Caco-2 (cell line): ENCODE data around the gene SSRP1. TPM values are rescaled to one million over a fixed set of nuclear protein-coding genes. Genes with fewer than 3 reads are reported as not detected.

Source experiments
- BruUV-seq: library from RNA; stranded (reverse); fragments of 400-500 nt; replicated peaks from 2 replicates; lab custom pipeline; 2021; lab: Mats Ljungman, UMichigan
- CTCF ChIA-PET: fragments of 300-600 bp; sonication (Branson Sonifier 250); formaldehyde crosslinking; loops from one replicate; lab custom pipeline; 2022; ENCODE audit warnings: antibody characterized with exemption; lab: Charles Lee
- POLR2A ChIA-PET: fragments of 300-600 bp; sonication (Branson Sonifier 250); formaldehyde crosslinking; loops from one replicate; lab custom pipeline; 2022; ENCODE audit warnings: antibody characterized with exemption; lab: Charles Lee
- DNase-seq, 2 experiments: peaks; one replicate each; pipeline versions ENCODE4 v3.0.0 to v3.0.0-alpha.2; 2020 to 2022
- H3K27me3 ChIP-seq: replicated peaks from 2 replicates; pipeline ENCODE4 v1.6.0; 2011; ENCODE audit warnings: low read length; ENCODE audit not compliant: control insufficient read depth, insufficient read depth
- H3K36me3 ChIP-seq: 2 replicates; pipeline ENCODE4 v1.5.1; 2011; ENCODE audit warnings: low read length; ENCODE audit not compliant: control insufficient read depth, insufficient read depth
- H3K4me1 ChIP-seq: fragments of 250-450 bp; sonication (Bioruptor Pico); 2 replicates; pipeline ENCODE4 v1.5.1; 2020; ENCODE audit warnings: mild to moderate bottlenecking
- H3K4me3 ChIP-seq: 2 replicates; pipeline ENCODE4 v1.5.1; 2011; ENCODE audit warnings: low read depth, mild to moderate bottlenecking, control low read depth, low read length
- H3K9me3 ChIP-seq: fragments of 250-450 bp; sonication (Bioruptor Pico); 2 replicates; pipeline ENCODE4 v1.5.1; 2020; ENCODE audit warnings: mild to moderate bottlenecking, moderate library complexity
- H3K27ac Mint-ChIP-seq: one replicate; pipeline ENCODE4 v1.8.0; 2022; ENCODE audit warnings: mixed read lengths; ENCODE audit not compliant: unreplicated experiment
- H3K27me3 Mint-ChIP-seq: one replicate; pipeline ENCODE4 v1.8.0; 2022; ENCODE audit warnings: mixed read lengths; ENCODE audit not compliant: insufficient read depth, unreplicated experiment
- H3K36me3 Mint-ChIP-seq: one replicate; pipeline ENCODE4 v1.8.0; 2022; ENCODE audit warnings: mild to moderate bottlenecking, mixed read lengths; ENCODE audit not compliant: insufficient read depth, unreplicated experiment
- H3K4me1 Mint-ChIP-seq: one replicate; pipeline ENCODE4 v1.8.0; 2022; ENCODE audit warnings: low read depth, mixed read lengths; ENCODE audit not compliant: unreplicated experiment
- H3K4me3 Mint-ChIP-seq: one replicate; pipeline ENCODE4 v1.8.0; 2022; ENCODE audit warnings: mild to moderate bottlenecking, moderate library complexity, mixed read lengths; ENCODE audit not compliant: unreplicated experiment
- H3K9me3 Mint-ChIP-seq: one replicate; pipeline ENCODE4 v1.8.0; 2022; ENCODE audit warnings: mixed read lengths; ENCODE audit not compliant: unreplicated experiment
- intact Hi-C: fragments of 100-400 bp; cut with micrococcal nuclease; formaldehyde crosslinking; loops from one replicate; pipeline ENCODE4 v1.10.0; 2022; ENCODE audit not compliant: unreplicated experiment
- total RNA-seq: library from RNA; stranded (reverse); gene quantifications from 2 replicates; pipeline ENCODE4 v1.2.3, GENCODE V29; 2022
- TF ChIP-seq, protein P1 (sequence below), 2 experiments: fragments of 200-600 bp in 1 of 2; IDR thresholded peaks; 1 replicate in 1 of 2; 2 replicates in 1 of 2; pipeline versions ENCODE4 v1.5.1 to v1.8.0; 2011 to 2022; ENCODE audit warnings: antibody characterized with exemption in 1 of 2, control low read depth in 1 of 2, inconsistent platforms in 1 of 2, low read depth in 1 of 2, low read length in 1 of 2, mild to moderate bottlenecking in 1 of 2, moderate library complexity in 1 of 2; ENCODE audit not compliant: insufficient read depth in 1 of 2, severe bottlenecking in 1 of 2, unreplicated experiment in 1 of 2

SSRP1 gene
- total RNA-seq, 1 experiment from 2014 or later = 212 TPM

- BruUV-seq = no TSS peak
- TF ChIP-seq, protein P1, sequence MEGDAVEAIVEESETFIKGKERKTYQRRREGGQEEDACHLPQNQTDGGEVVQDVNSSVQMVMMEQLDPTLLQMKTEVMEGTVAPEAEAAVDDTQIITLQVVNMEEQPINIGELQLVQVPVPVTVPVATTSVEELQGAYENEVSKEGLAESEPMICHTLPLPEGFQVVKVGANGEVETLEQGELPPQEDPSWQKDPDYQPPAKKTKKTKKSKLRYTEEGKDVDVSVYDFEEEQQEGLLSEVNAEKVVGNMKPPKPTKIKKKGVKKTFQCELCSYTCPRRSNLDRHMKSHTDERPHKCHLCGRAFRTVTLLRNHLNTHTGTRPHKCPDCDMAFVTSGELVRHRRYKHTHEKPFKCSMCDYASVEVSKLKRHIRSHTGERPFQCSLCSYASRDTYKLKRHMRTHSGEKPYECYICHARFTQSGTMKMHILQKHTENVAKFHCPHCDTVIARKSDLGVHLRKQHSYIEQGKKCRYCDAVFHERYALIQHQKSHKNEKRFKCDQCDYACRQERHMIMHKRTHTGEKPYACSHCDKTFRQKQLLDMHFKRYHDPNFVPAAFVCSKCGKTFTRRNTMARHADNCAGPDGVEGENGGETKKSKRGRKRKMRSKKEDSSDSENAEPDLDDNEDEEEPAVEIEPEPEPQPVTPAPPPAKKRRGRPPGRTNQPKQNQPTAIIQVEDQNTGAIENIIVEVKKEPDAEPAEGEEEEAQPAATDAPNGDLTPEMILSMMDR (IDR thresholded peaks at IDR 0.05; ENCODE audit: insufficient read depth in 1 of 2, low read depth in 1 of 2, low read length in 1 of 2, severe bottlenecking in 1 of 2, unreplicated experiment in 1 of 2) = no peak
- Histone ChIP-seq H3K27me3 (no peaks in the 10 kb centered on the region), H3K36me3 (peaks cover 9% of the 10 kb centered on the region), H3K4me1 (peaks cover 11% of the 10 kb centered on the region), H3K4me3 (no peak overlapping the region), H3K9me3 (no peaks in the 10 kb centered on the region)
- no peak overlapping the region for H3K27ac Mint-ChIP-seq
- peaks cover 90% of the 10 kb centered on the region for H3K36me3 Mint-ChIP-seq
- intact Hi-C loops = no loop called here
- H3K9me3 Mint-ChIP-seq = no peaks in the 10 kb centered on the region
- DNase-seq = no peak
- H3K4me3 Mint-ChIP-seq = no peak overlapping the region
- no peaks in the 10 kb centered on the region for H3K27me3 Mint-ChIP-seq
- peaks cover 38% of the 10 kb centered on the region for H3K4me1 Mint-ChIP-seq
- POLR2A ChIA-PET = no interaction called here
- CTCF ChIA-PET = no interaction called here
Measured at GRCh38 chr11:57306161-57306876, 29.4 kb downstream of the SSRP1 start.

DNA sequence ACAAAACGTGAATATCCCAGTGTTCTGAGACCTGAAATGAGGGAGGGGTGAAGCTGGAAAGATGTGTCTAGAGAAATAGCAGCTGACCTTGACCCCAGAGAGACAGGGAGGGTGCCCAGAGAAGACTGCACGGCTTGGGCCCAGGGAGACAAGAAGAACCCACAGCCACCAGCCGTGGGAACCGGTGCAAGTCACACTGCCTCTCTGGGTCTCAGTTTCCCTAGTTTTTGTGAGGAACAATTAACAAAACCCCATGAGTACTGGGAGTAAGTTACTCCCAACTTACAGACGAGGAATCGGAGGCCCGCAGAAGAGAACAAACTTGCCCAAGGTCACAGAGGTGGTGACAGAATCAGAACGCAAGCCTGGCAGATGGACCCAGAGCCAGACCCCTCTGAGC lies 30.2 kb downstream of the SSRP1 start:
- peaks cover 38% of the 10 kb centered on the region for H3K4me1 Mint-ChIP-seq
- Histone ChIP-seq H3K4me3 (no peak overlapping the region), H3K4me1 (peaks cover 4% of the 10 kb centered on the region), H3K9me3 (no peaks in the 10 kb centered on the region), H3K27me3 (no peaks in the 10 kb centered on the region), H3K36me3 (peaks cover 15% of the 10 kb centered on the region)
- no peak overlapping the region for H3K27ac Mint-ChIP-seq
- no peak for DNase-seq
- no TSS peak for BruUV-seq
- H3K27me3 Mint-ChIP-seq = no peaks in the 10 kb centered on the region
- CTCF ChIA-PET = no interaction called here
- no peak overlapping the region for H3K4me3 Mint-ChIP-seq
- H3K36me3 Mint-ChIP-seq = peaks cover 90% of the 10 kb centered on the region
- intact Hi-C loops = no loop called here
- TF ChIP-seq, protein P1 (IDR thresholded peaks at IDR 0.05; ENCODE audit: insufficient read depth in 1 of 2, low read depth in 1 of 2, low read length in 1 of 2, severe bottlenecking in 1 of 2, unreplicated experiment in 1 of 2) = no peak
- no peaks in the 10 kb centered on the region for H3K9me3 Mint-ChIP-seq
- POLR2A ChIA-PET = no interaction called here

GRCh38 chr11:57303990-57304579 lies 31.6 kb downstream of the SSRP1 start:
- Histone ChIP-seq H3K4me3 (no peak overlapping the region), H3K36me3 (peaks cover 21% of the 10 kb centered on the region), H3K9me3 (no peaks in the 10 kb centered on the region; the same call in 1 of the 2 replicates), H3K27me3 (no peaks in the 10 kb centered on the region), H3K4me1 (no peaks in the 10 kb centered on the region)
- intact Hi-C loops = no loop called here
- BruUV-seq = no TSS peak
- no peak for DNase-seq
- no peak overlapping the region for H3K4me3 Mint-ChIP-seq
- peaks cover 26% of the 10 kb centered on the region for H3K4me1 Mint-ChIP-seq
- H3K27ac Mint-ChIP-seq = peak overlapping the region; percentile 59
- ChIA-PET POLR2A (no interaction called here), CTCF (interaction anchor here (1.6 kb wide), 1 partner anchor 26 kb away, joined by 3 read pairs; no protein-coding TSS in a partner anchor)
- TF ChIP-seq, protein P1 (IDR thresholded peaks at IDR 0.05; ENCODE audit: insufficient read depth in 1 of 2, low read depth in 1 of 2, low read length in 1 of 2, severe bottlenecking in 1 of 2, unreplicated experiment in 1 of 2) = no peak
- peaks cover 90% of the 10 kb centered on the region for H3K36me3 Mint-ChIP-seq
- H3K9me3 Mint-ChIP-seq = no peaks in the 10 kb centered on the region
- H3K27me3 Mint-ChIP-seq = no peaks in the 10 kb centered on the region
